HS-27A (cell line): Measurements from ENCODE around the gene SPNS3.

Source experiments
- DNase-seq: peaks from one replicate; pipeline ENCODE4 v3.0.0-alpha.2; 2012; ENCODE audit warnings: low read depth, missing footprints

The SPNS3 gene

DNA sequence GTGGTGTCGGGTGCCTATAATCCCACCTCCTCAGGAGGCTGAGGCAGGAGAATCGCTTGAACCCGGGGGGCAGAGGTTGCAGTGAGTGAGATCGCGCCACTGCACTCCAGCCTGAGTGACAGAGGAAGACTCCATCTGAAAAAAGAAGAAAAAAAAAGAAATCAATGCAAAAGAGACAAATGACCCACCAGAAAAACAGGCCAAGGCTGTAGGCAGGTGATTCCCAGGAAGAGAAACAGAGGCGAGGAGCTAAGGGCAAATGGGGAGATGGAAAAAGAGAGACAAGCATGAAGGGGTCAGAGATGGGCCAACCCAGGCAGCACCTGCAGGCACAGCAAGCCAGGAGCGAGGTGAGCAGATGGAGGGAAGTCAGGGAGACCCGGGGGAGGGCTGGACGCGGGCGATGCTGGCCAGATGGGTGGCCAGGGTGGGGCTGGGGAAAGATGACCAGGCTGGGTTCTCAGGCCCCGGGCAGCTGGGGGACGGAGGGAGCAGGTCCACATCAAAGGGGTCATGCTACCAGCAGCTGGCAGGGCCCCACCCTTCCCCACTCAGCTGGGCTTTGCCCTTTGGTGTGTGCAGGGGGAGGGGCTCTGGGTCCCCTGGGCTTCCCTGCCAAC, 95.9 kb downstream of the SPNS3 start:
- no peak for DNase-seq

DNA sequence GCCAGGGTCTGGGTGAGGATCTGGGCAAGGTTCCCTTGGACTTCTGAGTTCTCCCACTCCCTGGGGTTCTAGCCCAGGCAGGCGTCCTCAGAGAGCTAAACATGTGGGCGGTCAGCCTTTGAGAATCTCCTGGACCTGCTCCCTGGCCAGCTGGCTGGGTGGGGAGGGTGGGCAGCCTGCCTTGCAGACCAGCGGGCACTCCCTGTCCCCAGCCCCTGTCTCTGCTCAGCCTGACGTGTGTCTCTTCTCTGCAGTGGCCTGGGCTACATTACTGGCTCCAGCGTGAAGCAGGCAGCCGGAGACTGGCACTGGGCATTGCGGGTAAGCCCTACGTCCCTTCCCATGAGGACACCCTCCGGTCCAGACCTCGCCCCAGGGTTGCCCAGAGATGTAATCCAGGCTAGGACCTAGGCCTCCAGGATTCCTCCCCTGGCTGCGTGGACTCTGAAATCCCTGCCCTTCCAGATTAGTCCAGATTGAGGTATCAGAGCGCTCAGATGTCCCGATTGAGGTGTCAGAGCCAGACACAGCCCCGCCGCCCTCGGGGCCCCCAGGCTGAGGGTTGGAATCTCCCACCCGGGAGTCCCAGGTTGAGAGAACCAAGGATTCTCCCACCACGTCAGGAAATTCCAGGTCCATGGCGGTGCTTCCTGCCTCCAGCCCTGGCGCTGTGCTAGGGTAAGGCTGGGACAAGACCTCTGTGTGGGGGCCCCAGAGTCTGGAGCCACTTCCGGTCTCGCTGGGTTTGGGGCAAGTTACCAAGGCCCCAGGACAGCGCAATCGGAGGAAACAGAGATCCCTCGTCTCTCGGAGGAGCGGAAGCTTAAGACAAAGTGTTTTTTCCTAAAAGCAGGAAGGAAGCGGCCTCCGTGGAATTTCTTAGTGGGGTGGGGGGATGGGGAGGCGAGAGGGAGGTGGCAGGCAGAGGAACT, 97.3 kb downstream of the SPNS3 start:
- DNase-seq = no peak

DNA sequence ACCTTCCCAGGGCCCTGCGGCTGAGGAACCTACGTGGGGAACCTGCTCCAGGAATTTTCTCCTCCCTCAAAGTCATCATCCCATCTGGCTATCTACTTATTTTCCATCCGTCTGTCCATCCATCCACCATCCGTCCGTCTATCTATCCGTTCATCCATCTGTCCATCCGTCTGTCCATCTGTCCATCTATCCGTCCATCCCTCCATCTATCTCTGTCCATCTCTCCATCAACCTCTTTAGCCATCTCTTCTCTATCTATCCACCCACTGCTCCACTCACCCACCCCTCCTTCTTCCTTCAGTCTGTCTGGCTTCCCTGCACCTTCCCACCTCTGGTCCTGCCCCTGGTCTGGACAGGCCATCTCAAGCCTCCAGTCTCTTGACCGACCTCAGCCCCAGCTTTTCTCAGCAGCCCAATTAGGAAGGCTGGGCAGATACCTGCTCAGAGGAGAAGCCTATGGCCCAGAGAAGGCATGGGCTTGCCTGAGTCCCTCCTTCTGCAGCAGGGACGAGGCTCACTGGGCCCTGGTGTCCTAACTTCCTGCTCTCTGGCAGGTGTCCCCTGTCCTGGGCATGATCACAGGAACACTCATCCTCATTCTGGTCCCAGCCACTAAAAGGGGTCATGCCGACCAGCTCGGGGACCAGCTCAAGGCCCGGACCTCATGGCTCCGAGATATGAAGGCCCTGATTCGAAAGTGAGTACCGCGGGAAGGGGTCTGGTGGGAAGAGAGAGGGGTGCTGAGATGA, 98.4 kb downstream of the SPNS3 start:
- DNase-seq = no peak

DNA sequence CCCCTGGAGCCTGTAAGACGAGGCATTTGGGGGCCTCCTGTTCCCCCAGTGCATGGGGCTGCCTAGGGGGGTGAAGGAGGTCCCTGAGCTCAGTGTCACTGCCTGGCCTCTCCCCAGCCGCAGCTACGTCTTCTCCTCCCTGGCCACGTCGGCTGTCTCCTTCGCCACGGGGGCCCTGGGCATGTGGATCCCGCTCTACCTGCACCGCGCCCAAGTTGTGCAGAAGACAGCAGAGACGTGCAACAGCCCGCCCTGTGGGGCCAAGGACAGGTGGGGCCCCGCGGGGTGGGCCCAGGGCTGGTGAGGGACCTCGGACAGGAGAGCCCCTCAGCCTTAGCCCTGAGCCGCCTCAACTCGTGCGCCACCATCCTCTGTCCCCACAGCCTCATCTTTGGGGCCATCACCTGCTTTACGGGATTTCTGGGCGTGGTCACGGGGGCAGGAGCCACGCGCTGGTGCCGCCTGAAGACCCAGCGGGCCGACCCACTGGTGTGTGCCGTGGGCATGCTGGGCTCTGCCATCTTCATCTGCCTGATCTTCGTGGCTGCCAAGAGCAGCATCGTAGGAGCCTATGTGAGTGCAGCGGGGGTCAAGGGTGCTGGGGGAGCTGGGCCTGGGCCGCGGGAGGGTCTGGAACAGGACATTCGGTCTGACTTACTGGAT, 99.3 kb downstream of the SPNS3 start:
- no peak for DNase-seq

DNA sequence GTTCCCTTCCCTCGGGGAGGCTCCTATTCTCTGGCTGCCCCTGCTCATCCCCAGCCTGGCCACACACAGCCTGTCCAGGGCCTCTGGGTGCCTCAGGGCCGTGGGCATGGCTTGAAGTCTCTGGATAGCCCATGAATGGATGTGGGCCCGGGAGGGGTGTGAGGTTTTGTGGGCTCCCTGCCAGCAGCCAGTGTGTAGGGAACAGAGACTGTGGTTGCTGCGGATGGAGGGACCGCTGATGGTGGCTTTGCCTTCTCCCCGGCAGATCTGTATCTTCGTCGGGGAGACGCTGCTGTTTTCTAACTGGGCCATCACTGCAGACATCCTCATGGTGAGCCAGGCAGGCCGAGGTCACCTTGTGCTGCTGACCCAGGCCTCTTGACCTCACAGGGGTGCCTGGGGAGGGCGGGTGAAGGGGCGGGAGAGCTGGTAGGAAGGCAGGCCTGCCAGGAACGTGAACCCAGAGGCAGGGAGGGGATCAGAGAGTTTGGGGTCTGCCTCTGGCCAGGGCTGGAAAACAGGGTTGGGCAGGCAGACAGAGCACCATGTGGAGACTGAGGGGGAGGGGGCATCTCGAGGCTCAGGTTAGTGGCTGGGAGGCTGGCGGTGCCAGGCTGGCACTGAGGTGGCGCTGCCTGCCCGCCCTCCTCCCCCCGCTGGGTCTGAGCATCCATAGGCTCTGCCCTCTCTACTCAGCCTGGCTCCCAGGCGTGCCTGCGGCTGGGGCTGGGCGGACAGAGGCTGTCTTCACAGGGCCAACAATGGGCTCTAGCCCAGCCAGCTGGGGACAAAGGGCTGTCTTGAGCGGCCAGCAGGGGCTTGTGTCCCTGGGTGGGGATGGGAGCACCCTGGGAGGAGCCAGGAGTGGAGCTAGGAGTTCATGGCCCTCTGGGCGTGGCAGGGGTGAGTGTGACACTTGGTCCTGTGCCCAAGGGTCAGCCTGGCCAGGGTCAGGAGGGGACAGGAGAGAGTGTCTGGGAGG, 100.1 kb downstream of the SPNS3 start:
- no peak for DNase-seq

DNA sequence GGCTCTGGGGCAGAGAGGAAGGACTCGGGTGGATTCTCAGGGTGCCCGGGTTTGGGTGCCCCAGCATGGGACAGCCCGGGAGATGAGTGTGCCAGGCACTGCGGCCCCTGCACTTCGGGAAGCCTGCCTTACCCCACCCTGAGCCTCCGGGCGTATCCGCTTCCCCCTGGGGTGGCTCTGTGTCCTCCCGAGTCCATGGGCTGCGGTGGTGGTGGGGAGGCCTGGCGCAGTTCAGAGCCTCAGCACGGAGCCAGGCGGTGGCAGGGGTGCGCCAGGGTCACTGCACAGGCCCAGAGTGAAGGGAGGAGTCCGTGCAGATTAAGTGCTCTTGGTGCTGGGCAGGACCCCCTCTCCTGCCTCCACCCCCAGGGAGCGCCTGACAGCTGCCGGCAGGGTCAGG, 100.8 kb downstream of the SPNS3 start:
- no peak for DNase-seq

DNA sequence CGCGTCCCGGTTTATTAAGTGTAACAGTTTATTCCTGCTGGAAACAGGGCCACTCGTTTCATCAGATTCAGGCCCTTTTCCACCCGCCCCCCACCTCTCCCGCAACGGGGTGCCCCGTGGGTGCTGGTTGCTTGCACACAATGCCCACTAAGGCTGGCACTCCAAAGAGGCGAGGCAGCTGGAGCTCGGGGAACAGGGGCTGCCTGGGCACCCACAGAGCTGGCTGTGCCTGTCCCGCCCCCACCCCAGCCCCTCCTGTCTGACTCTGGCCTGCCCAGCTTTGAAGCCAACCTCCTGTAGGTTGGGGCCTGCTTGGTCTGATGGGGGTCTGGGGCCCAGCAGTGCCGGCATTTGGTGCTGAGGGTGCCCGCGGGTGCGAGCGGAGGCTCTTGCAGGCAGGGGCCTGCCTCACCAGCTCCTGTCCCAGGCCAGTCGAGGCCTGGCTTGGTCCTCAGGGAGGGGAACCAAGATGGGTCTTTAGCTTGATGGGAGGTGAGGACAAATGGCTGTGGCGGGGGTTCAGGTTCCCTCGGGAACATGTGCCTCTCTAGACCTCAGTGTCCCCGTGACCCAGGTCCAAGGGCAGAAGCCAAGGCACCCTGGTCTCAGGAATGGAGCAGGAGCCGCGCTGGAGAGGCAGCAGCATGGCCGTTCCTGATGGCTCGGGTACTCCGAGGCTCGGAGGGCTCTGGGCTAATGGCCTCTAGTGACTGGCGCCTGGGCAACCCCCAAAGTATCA, 101.4 kb downstream of the SPNS3 start:
- no peak for DNase-seq

DNA sequence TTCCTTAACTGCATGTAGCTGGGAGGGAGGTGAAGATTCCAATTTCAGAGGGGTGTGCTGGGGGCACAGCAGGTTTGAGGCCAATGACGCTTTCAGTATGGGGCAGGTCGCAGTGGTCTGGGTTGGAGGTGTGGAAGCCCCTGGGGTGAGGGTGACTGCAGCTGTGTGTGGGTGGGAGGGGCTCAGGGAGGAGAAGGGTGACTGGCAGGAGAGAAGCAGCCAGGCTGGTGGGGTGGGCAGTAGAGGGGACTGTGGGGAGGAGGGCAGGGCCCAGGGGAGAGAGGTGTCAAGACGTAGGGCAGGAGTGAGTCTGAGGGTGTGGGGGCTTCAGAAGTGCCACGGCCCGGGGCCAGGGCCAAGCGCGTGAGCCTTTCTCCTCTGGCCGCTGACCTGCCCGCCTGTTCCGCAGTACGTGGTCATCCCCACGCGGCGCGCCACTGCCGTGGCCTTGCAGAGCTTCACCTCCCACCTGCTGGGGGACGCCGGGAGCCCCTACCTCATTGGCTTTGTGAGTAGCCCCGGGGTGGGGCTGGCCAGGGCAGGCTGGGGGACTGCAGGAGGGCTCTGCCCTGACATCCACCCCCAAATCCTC, 102.0 kb downstream of the SPNS3 start:
- DNase-seq = no peak

DNA sequence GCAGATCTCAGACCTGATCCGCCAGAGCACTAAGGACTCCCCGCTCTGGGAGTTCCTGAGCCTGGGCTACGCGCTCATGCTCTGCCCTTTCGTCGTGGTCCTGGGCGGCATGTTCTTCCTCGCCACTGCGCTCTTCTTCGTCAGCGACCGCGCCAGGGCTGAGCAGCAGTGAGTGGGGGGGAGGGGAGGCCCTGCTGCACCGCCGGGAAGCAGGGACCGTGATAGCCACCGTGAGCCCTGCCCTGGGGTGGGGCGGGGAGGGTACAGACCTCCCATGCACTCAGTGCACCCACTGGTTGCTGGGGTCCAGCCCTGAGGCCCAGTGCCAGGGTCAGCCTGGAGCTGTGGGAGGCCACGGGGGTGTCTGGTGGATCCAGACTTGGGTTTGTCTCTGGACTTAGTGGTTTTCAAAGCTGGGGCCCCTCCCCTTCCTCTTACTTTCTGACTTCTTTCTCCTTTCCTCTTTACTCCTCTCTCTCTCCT, 102.6 kb downstream of the SPNS3 start:
- no peak for DNase-seq

DNA sequence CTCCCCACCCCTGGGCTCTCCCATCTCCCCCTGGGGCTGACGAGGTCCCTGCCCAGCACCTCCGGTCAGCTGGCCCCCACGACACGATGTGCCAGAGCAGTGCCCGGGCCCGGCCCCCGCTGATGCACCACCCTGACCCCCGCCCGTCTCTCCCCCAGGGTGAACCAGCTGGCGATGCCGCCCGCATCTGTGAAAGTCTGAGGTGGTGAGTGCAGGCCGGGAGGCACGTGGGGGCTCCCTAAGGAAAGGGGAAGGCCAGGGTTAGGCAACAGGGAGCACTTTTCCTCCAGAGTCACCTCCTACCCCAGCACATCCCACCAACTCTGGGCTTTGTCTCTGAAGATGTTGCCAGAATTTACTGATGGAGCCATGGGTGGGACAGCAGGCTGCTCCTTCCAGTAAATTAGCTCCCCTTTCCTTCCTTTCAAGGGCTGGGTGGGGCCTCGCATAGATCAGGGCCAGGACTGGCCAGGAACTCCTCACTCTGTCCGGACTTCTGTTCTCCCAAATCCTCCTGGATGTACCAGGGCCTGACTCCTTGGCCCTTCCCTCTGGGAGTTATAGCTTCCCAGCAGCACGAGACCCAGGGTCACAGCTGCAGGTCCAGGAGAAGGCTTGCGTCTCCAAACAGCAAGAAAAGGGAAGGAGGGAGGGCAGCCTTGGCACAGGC, 103.1 kb downstream of the SPNS3 start:
- DNase-seq = no peak
